ENCODE results near the gene PACRG.

PACRG gene

DNA sequence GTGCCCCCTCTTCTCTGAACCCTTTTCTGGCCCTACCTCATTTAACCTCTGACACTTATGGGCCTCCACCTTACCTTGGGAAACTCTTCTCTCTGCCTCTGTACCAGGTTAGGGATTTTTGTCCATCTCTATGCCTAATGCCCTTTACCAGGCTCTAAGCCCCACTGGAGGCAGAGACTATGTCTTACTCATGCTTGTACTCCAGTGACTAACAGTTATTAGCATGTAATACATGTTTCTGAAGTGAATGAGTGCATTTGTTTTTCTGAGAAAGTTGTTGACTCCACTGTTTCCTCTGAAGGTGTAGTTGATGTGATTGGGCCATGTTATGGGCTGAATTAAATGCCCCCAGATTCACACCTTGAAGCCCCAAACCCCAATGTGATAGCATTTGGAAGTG is 234.3 kb downstream of the PACRG start:
- TF ChIP-seq ZC3H10 (CRISPR knock-in tag; IDR thresholded peaks at IDR 0.05) (no peak), TOX (CRISPR knock-in tag; IDR thresholded peaks at IDR 0.05; ENCODE audit: borderline replicate concordance) (no peak), ARNTL (CRISPR knock-in tag; IDR thresholded peaks at IDR 0.05; ENCODE audit: borderline replicate concordance, low read depth) (no peak), ZFP3 (CRISPR knock-in tag; IDR thresholded peaks at IDR 0.05) (no peak), SNAI2 (CRISPR knock-in tag; IDR thresholded peaks at IDR 0.05) (no peak), GLIS3 (CRISPR knock-in tag; IDR thresholded peaks at IDR 0.05) (no peak), ISL1 (CRISPR knock-in tag; IDR thresholded peaks at IDR 0.05) (no peak), RARB (CRISPR knock-in tag; IDR thresholded peaks at IDR 0.05) (no peak), TCF4 (CRISPR knock-in tag; IDR thresholded peaks at IDR 0.05; ENCODE audit: borderline replicate concordance) (no peak), CSDC2 (CRISPR knock-in tag; IDR thresholded peaks at IDR 0.05) (no peak), ZNF70 (CRISPR knock-in tag; IDR thresholded peaks at IDR 0.05) (no peak)
- TF ChIP-seq, protein P1, sequence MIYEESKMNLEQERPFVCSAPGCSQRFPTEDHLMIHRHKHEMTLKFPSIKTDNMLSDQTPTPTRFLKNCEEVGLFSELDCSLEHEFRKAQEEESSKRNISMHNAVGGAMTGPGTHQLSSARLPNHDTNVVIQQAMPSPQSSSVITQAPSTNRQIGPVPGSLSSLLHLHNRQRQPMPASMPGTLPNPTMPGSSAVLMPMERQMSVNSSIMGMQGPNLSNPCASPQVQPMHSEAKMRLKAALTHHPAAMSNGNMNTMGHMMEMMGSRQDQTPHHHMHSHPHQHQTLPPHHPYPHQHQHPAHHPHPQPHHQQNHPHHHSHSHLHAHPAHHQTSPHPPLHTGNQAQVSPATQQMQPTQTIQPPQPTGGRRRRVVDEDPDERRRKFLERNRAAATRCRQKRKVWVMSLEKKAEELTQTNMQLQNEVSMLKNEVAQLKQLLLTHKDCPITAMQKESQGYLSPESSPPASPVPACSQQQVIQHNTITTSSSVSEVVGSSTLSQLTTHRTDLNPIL (CRISPR knock-in tag; IDR thresholded peaks at IDR 0.05; ENCODE audit: low read depth) = no peak
- TF ChIP-seq, protein P2, sequence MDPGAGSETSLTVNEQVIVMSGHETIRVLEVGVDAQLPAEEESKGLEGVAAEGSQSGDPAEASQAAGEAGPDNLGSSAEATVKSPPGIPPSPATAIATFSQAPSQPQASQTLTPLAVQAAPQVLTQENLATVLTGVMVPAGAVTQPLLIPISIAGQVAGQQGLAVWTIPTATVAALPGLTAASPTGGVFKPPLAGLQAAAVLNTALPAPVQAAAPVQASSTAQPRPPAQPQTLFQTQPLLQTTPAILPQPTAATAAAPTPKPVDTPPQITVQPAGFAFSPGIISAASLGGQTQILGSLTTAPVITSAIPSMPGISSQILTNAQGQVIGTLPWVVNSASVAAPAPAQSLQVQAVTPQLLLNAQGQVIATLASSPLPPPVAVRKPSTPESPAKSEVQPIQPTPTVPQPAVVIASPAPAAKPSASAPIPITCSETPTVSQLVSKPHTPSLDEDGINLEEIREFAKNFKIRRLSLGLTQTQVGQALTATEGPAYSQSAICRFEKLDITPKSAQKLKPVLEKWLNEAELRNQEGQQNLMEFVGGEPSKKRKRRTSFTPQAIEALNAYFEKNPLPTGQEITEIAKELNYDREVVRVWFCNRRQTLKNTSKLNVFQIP (CRISPR knock-in tag; IDR thresholded peaks at IDR 0.05; ENCODE audit: borderline replicate concordance, low read depth) = no peak

DNA sequence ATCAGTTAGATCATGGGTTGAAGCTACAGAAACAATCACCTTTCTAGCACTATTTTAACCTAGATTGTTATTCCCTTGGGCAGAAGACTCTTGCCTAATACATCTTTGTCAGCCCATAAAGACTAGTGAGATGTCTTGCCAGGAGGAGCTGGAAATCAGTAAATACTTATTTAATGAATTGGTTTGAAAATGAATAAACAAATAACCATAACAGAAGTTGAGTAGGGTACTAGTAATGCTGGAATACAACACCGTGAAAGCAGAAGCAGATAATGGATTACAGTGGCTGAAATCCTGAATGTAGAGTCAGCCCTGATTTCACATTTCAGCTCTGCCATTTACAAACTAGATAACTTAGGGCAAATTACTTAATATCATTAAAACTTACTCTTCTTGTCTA is 236.1 kb downstream of the PACRG start:
- no peak for ATAC-seq
- no peak for TF ChIP-seq ZNF8 (CRISPR knock-in tag; IDR thresholded peaks at IDR 0.05)
- no peak for TF ChIP-seq ZFP3 (CRISPR knock-in tag; IDR thresholded peaks at IDR 0.05)
- TF ChIP-seq TOX (CRISPR knock-in tag; IDR thresholded peaks at IDR 0.05; ENCODE audit: borderline replicate concordance) = no peak

More for the DNA sequence above, 234.3 kb downstream of the PACRG start:
- ATAC-seq = no peak

DNA sequence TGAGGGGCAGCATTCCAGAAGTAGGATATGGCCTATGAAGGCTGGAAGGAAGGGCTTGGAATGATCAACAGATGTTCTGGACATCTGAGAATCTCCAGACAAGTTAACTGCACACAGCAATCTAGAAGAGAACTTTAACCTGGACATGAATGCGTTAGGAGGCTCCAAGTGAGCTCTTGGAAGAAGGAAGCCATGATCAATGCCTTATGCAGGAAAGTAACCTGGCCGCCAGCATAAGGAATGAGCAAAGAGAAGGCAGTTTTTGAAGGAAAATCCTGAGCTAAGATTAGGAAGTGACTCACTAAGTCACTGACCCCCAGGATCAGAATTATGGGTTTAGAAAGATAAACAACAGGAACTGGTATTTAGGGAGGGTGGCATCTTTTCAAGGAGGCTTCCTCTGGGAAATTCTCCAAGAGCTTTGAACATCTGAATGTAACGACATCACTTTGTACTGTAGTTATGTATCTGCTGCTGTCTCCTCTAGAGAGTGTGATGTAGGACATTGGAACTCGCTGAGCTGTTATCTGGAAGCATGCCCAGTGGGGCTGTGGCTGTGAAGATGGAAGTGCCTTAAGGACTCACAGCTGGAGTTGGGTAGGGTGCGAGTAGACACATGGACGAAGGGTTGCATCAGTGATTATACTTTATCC is 236.8 kb downstream of the PACRG start:
- no peak for TF ChIP-seq TOX (CRISPR knock-in tag; IDR thresholded peaks at IDR 0.05; ENCODE audit: borderline replicate concordance)
- TF ChIP-seq ZNF70 (CRISPR knock-in tag; IDR thresholded peaks at IDR 0.05) = no peak
- TF ChIP-seq ZFP3 (CRISPR knock-in tag; IDR thresholded peaks at IDR 0.05) = 0 out of 2 replicates have a peak, but pooled peaks have one; percentile 12
- TF ChIP-seq, protein P2 (CRISPR knock-in tag; IDR thresholded peaks at IDR 0.05; ENCODE audit: borderline replicate concordance, low read depth) = no peak
- peak; percentile 97 for ATAC-seq

DNA sequence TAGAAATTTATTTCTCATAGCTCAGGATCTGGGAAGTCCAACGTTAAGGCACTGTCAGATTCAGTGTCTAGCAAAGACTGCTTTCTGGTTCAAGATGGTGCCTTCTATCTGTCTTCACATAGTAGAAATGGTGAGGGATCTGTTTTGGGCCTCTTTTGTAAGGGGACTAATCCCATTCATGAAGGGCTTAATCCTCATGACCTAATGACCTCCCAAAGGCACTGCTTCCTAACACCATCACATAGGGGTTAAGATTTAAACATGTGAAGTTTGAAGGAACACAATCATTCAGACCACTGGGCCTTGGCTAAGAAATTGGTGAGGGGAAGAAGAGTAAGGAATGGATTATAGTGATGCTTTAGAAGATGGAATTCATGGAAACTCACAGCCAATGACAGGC is 237.6 kb downstream of the PACRG start:
- peak; percentile 25 for ATAC-seq
- TF ChIP-seq ZNF70 (CRISPR knock-in tag; IDR thresholded peaks at IDR 0.05) = no peak
- no peak for TF ChIP-seq ESRRG (CRISPR knock-in tag; IDR thresholded peaks at IDR 0.05)
- TF ChIP-seq, protein P3, sequence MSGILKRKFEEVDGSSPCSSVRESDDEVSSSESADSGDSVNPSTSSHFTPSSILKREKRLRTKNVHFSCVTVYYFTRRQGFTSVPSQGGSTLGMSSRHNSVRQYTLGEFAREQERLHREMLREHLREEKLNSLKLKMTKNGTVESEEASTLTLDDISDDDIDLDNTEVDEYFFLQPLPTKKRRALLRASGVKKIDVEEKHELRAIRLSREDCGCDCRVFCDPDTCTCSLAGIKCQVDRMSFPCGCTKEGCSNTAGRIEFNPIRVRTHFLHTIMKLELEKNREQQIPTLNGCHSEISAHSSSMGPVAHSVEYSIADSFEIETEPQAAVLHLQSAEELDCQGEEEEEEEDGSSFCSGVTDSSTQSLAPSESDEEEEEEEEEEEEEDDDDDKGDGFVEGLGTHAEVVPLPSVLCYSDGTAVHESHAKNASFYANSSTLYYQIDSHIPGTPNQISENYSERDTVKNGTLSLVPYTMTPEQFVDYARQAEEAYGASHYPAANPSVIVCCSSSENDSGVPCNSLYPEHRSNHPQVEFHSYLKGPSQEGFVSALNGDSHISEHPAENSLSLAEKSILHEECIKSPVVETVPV (CRISPR knock-in tag; IDR thresholded peaks at IDR 0.05) = no peak

DNA sequence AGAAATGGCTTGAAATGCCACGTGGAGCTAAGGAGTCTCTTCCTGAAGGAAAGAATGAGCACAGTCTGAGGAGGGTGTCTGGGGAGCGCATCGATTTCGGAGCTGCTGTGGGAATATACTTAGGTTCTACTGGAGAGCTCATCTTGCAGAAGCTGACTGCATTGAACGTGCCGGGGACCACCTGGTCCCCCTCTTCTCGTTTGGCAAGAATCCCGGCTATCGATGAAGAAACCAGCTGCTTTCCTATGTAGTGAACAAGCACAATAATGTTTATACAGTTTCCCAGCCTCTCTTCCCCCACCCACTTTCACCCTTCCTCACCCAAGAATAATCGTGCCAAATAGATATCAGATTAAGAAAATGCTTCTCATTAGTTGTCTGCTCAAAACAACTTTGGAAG is 242.5 kb downstream of the PACRG start:
- ATAC-seq = no peak
- TF ChIP-seq ZNF565 (CRISPR knock-in tag; conservative IDR thresholded peaks at IDR 0.05; ENCODE audit: low read depth) = no peak
- no peak for TF ChIP-seq ARNTL (CRISPR knock-in tag; IDR thresholded peaks at IDR 0.05; ENCODE audit: borderline replicate concordance, low read depth)
- TF ChIP-seq, protein P2 (CRISPR knock-in tag; IDR thresholded peaks at IDR 0.05; ENCODE audit: borderline replicate concordance, low read depth) = no peak
- TF ChIP-seq GLIS3 (CRISPR knock-in tag; IDR thresholded peaks at IDR 0.05) = no peak
- TF ChIP-seq BACH2 (CRISPR knock-in tag; IDR thresholded peaks at IDR 0.05; ENCODE audit: borderline replicate concordance) = no peak
- no peak for TF ChIP-seq ZNF70 (CRISPR knock-in tag; IDR thresholded peaks at IDR 0.05)
- no peak for TF ChIP-seq RARB (CRISPR knock-in tag; IDR thresholded peaks at IDR 0.05)
- no peak for TF ChIP-seq ZC3H10 (CRISPR knock-in tag; IDR thresholded peaks at IDR 0.05)
- TF ChIP-seq, protein P4, sequence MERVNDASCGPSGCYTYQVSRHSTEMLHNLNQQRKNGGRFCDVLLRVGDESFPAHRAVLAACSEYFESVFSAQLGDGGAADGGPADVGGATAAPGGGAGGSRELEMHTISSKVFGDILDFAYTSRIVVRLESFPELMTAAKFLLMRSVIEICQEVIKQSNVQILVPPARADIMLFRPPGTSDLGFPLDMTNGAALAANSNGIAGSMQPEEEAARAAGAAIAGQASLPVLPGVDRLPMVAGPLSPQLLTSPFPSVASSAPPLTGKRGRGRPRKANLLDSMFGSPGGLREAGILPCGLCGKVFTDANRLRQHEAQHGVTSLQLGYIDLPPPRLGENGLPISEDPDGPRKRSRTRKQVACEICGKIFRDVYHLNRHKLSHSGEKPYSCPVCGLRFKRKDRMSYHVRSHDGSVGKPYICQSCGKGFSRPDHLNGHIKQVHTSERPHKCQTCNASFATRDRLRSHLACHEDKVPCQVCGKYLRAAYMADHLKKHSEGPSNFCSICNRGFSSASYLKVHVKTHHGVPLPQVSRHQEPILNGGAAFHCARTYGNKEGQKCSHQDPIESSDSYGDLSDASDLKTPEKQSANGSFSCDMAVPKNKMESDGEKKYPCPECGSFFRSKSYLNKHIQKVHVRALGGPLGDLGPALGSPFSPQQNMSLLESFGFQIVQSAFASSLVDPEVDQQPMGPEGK (CRISPR knock-in tag; IDR thresholded peaks at IDR 0.05; ENCODE audit: borderline replicate concordance) = no peak
- TF ChIP-seq ESRRG (CRISPR knock-in tag; IDR thresholded peaks at IDR 0.05) = no peak
- TF ChIP-seq SNAI2 (CRISPR knock-in tag; IDR thresholded peaks at IDR 0.05) = no peak
- TF ChIP-seq PPARA (CRISPR knock-in tag; IDR thresholded peaks at IDR 0.05; ENCODE audit: borderline replicate concordance) = no peak
